PC-9 (cell line): ENCODE results near the gene IMMP2L.

Experiments used
- CTCF ChIP-seq: fragments of 200-600 bp; sonication (generic); conservative IDR thresholded peaks from 2 replicates; pipeline ENCODE4 v1.6.1; 2017; ENCODE audit warnings: mixed run types, antibody characterized with exemption, mild to moderate bottlenecking, moderate library complexity
- EZH2 ChIP-seq: fragments of 200-600 bp; sonication (generic); IDR thresholded peaks from 2 replicates; pipeline ENCODE4 v1.8.0; 2017; ENCODE audit warnings: antibody characterized with exemption, low read depth

GRCh38 chr7:111256391-111256790, 305.9 kb downstream of the IMMP2L start:
- TF ChIP-seq CTCF (no peak), EZH2 (no peak)
